Measurements from ENCODE around the gene POU2F3. TPM values are rescaled to one million over a fixed set of nuclear protein-coding genes. Genes with fewer than 3 reads are reported as not detected.
"Not testable (repeated sequence)": the region's sequence is repeated elsewhere in the genome, so short reads cannot be mapped to it uniquely, and the experiment has no call there.

Gene POU2F3
- total RNA-seq, 1 donor from 2014 or later = 18.7 TPM

DNA sequence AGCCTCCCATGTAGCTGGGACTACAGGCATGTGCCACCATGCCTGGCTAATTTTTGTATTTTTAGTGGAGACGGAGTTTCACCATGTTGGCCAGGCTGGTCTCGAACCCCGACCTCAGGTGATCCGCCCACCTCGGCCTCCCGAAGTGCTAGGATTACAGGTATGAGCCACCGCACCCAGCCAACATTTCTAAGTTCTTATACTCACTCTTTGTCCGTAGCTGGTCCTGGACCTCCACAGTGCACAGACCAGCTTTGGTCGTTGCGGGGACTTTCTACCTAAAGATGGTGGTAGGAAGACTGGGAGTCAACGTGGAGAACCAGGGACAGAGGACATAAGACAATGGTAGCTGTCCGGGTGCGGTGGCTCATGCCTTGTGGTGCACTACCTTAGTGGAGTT lies 13.4 kb downstream of the POU2F3 start:
- not testable (repeated sequence) for DNase-seq

GRCh38 chr11:120254788-120255518 lies 15.0 kb downstream of the POU2F3 start:
- no peak for DNase-seq

- no peak for DNase-seq
Observed at GRCh38 chr11:120255519-120255866, 15.6 kb downstream of the POU2F3 start.

DNA sequence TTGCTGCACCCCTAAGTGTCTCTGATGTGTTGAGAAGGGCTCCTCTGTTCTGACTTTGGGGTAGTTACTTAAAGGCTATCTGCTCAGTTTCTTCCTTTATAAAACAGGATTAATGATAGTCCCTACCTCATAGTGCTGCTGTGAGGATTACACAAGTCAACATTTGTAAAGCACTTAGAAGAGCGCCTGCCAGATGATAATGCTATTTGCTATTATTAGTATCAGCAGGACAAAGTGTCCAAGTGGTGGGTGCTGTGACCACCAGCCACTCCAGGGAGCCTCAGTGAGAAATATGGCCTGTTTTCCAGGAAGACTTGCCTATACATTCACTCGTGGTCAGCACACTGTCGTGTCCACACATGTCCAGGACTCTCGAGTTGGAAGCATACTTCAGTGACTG lies 16.2 kb downstream of the POU2F3 start:
- no peak for DNase-seq

GRCh38 chr11:120256779-120257178 lies 16.8 kb downstream of the POU2F3 start:
- DNase-seq = no peak

DNA sequence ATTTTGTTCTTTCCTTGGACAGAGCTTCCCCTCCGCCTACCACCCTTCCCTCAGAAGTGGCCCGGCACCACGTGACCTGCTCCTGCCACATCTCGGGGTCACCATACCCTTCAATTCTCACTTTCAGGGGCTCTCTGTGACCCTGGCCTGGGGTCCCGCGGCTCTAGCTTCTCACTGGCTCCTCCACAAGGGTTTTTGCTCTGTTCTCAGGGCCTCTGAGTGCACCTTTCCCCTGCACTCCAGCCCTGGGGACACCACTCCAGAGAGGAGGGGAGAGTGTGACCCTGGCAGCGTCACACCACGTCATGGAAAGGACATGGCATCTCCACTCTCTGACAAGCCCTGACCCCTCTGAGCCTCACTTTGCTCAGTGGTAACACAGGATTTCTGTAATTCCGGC lies 17.4 kb downstream of the POU2F3 start:
- DNase-seq = no peak

DNA sequence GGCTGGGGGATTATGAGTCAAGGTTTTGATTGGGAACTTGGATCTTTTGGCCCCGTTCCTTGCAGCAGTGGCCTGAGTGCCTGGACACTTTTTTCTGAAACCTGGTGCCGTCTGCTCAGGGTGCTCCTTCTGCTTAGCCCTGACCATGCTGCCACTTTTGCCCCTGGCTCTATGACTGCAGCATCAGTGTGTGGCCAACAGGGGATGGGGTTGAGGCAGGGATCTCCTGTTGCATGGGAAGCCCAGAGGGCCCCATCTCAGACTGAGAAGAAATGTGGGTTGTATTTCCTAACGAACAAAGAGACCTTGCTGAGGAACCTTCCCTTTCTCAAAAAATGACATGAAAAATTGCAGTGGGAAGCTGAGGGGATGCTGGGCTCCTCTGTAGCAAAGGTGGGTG lies 18.7 kb downstream of the POU2F3 start:
- no peak for DNase-seq

- DNase-seq = no peak
Observed at GRCh38 chr11:120259241-120259640, 19.3 kb downstream of the POU2F3 start.

GRCh38 chr11:120259988-120260565 lies 20.1 kb downstream of the POU2F3 start:
- no peak for DNase-seq

DNA sequence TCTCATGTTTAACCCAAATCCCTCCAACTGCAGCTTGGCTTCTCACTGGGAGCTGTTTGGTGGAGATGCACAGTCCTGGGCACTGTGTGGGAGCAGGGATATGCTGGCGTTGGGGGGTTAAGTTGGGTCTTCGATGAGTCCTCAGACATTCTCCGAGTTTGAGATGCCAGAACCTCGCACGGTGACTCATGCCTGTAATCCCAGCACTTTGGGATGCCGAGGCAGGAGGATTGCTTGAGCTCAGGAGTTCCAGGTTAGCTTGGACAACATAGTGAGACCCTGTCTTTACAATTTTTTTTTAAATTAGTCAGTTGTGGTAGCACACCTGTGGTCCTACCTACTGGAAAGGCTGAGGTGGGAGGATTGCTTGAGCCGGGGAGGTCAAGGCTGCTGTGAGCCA lies 20.7 kb downstream of the POU2F3 start:
- DNase-seq = no peak

DNA sequence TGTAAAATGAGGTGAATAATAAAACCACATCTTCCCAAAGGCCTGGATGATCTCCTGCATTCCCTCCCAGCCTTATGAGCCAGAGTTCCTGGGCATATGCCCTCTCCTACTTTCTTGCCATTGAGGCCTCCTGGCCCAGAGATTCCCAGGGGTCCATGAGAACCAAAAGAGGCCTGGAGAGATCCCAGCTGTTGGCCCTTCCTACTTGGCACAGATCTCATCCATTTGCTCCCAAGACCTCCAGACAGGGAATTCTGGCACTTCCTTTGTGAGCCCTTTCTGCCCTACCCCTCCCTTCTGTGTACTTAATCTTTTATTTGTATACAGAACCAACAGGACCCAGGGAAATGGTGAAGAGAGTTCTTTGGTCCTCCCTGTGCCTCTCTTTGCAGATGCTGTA lies 21.4 kb downstream of the POU2F3 start:
- no peak for DNase-seq

DNA sequence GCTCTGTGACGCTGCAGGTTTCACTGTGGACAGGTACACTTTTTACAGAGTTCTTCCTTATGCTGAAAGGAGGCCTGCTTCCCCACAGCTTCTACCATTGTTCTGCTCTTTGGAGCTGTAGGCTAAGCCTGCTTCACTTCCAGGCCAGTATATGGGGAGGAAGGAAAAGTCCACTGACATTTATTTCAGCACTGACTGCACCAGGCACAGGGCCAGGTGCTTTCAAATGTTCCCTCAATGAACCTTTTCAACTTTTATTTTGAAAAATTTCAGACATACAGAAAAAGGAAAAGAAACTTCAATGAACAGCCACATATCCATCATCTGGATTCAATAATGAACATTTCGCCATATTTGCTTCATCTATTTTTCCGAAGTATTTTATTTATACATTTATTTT lies 22.0 kb downstream of the POU2F3 start:
- DNase-seq = peak; percentile 19

DNA sequence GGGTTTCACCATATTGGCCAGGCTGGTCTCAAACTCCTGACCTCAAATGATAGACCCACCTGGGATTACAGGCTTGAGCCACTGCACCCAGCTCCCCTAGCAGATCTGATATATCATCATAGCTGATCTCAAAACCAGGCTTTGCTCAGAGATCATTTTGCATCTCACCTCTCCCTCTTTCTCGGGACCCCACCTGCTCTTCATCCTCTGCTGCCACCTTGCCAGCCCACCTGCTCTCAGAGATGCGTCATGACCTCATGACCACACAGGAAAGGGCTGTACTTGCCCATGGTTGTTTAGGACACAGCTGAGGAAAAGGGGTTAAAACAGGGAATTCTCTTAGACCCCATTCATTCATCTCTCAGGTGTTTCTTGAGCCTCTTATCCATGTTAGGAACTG lies 27.4 kb downstream of the POU2F3 start:
- no peak for DNase-seq

DNA sequence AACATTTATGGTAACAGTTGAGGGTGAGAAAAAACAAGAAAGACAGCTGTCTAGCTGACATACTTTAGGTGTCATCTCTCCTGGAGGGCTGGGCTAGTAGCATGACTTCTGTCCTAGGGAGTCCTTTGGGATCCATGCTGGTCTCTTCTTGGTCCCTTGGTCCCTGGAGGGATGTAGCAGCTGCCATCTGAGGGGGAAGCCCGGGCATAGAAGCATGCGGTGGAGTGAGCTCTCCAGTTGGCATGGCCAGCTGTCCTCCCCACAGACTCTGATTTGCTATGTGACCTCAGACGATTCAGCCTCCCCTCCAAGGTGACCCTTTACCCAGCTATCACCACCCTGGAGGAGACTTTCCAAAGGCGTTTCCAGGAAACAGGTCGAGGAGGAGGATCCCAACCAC lies 28.7 kb downstream of the POU2F3 start:
- DNase-seq = no peak

DNA sequence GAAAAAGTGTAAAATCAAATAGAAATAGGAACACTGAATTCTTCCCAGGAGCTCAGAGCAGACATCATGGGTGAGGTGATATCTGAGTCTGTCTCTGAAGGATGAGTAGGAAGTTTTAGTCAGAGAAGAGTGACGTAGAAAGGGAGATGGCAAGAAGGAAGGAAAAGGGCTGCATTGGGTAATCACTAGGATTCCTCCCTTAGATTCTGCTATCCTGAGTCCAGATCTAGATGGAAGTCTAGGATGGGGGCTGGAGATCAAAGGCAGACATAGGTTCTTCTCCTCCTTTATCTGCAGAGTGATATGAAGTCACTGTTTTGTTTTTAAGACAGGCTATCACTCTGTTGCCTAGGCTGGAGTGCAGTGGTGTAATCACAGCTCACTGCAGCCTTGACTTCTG lies 30.4 kb downstream of the POU2F3 start:
- no peak for DNase-seq

GRCh38 chr11:120271672-120272071 lies 31.7 kb downstream of the POU2F3 start:
- DNase-seq = no peak

DNA sequence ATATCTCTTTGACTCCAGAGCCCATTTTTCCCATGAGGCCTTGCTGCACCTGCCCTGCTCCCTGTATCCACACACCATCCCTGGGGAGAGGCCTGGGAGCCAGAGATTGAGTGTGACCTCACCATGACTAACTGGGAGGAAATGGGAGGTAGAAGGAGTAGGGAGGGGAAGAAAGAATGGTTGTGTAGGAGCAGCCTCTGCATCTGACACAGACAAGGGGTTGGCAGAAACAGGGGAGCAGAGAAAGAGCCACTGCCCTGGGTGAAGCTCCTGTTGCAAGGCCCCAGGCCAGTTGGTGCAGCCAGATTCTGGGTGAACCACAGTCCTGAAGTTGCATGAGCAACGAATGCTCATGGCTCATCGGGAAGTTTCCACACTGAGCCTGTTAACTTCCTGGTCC lies 32.4 kb downstream of the POU2F3 start:
- DNase-seq = no peak

GRCh38 chr11:120273432-120273831 lies 33.5 kb downstream of the POU2F3 start:
- no peak for DNase-seq

- not testable (repeated sequence) for DNase-seq
Observed at GRCh38 chr11:120273956-120274355, 34.0 kb downstream of the POU2F3 start.

DNA sequence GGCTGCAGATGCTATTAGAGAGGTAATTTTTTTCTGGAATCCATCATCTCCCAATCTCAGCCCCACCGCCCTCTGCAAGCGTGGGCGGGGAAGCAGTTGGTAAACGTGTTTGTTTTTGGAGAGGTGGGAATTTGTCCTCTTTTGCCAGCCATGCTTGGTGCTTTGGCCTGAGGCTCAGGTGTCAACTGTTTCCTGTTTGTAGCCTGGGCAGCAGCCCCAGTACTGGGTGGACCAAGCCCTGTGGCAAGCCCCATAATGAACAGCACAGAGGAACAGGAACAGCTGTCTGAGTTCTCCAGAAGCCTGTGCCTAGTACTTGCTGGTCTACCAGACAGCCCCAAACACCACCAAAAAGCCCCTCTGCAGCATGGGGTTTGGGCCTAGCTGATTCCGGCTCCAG lies 39.6 kb downstream of the POU2F3 start:
- no peak for DNase-seq

GRCh38 chr11:120280600-120281051 lies 40.7 kb downstream of the POU2F3 start:
- no peak for DNase-seq

DNA sequence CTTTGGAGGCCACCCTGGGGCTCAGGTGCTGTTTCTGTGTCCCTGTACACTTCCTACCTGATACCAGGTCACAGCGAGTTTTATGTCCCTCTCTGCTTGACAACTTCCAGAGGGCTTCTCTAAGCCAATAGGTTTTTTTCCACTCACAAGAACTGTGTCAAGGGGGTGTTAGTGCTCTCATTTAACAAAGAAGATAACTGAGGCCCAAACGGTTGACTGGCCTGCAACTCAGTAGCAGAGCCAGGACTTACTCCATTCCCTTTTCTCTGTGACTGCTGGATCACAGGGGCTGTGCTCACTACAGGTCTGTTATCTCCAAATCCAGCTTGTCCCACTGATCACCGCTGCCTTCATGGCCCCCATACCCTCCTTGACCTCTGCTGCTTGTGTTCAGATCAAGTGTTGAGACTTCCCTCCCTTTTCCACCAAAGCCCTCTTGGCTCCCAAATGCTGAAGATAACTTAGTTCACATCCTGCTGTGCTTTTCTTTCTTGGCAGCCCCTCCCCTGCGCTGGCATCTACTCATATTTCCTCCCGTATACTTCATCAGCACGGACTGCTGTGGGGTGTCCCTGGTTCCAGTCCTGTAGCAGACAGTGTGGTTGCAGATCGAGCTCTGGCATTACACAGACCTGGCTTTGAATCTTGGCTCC lies 41.3 kb downstream of the POU2F3 start:
- no peak for DNase-seq

- no peak for DNase-seq
Observed at GRCh38 chr11:120283124-120283523, 43.2 kb downstream of the POU2F3 start.

GRCh38 chr11:120284272-120284671 lies 44.3 kb downstream of the POU2F3 start:
- DNase-seq = no peak

Measured in skin of body (tissue), 2 donors.